ENCODE results near the gene KLHDC7A.
"Not testable (repeated sequence)": the region's sequence is repeated elsewhere in the genome, so short reads cannot be mapped to it uniquely, and the experiment has no call there.

Gene KLHDC7A

GRCh38 chr1:18480315-18481189 is at the start of gene KLHDC7A:
Gene KLHDC7A, plus strand, starts transcription at chr1:18480930. Its CDS starts 52 bp downstream, at chr1:18480982.
- DNase-seq = no peak

DNA sequence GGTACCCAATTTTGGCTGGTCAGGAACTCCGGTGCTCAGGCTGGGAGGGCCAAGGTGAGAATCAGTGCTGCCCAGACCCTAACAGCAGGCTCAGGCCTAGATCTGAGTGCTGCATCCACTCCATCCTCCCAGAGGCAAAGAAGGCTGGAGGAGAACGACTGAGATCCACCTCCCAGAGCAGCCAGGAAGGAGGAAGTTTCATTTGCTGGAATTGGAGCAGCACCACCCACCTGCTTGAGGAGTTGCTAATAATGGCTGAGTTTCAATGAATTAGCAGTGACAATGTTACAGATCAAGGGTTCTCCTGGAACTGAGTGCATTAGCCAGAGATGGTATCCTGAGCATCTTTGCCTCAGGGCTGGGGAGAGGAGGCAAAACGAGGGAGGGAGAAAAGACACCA is 46.7 kb upstream of the KLHDC7A start:
- no peak for DNase-seq

GRCh38 chr1:18440385-18441226 is 40.1 kb upstream of the KLHDC7A start:
- DNase-seq = no peak

DNA sequence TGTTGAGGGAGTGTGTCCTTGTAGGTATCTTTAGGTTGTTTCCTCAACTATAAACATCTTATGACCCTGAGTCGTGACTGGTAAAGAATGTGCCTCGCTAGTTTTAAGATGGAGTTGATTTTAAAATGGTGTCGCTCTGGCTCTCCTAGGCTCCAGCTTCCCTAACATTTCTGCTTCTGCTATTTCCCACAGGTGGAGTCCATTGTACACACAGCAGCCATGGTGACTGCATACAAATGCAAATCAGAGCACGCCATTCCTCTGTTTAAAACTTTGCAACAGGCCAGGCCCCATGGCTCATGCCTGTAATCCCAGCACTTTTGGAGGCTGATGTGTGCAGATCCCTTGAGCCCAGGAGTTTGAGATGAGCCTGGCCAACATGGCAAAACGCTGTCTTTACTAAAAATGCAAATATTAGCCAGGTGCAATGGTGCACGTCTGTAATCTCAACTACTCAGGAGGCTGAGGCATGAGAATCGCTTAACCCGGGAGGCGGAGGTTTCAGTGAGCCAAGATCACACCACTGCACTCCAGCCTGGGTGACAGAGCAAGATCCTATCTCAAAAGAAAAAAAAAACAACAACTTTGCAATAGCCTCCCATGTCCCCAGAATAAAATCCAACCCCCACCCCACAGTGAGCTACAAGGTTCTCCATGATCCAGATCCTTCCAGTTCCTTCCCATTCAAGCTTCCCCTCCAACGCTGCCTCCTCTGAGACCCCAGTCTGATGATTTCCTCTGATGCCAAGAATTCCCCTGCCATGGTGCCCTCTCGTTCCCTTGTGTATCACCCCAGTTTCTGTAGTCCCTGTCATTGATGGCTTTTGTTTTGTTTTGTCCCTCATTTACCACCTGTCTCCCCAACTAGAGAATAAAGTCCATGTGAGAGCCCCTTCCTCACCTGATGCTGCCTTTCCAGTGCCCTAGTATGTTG is 36.9 kb upstream of the KLHDC7A start:
- DNase-seq = no peak

DNA sequence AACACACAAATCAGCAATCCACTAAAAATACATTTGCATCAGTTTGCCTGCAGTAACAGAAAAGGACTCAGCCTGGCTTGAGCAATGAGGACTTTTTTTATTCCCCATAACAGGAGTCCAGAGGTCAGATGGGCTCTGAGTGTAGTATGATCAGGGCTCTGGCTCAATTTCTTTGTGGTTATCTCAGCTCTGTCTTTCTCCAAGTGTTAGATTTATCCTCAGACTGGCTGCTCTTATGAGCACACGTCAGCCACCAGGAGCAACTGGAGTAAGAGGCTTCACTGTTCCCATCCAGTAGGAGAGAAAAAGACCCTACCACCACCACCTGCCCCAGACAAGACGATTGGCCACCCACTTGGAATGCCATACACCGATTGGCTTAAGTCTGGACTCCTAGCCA is 36.2 kb upstream of the KLHDC7A start:
- DNase-seq = no peak

DNA sequence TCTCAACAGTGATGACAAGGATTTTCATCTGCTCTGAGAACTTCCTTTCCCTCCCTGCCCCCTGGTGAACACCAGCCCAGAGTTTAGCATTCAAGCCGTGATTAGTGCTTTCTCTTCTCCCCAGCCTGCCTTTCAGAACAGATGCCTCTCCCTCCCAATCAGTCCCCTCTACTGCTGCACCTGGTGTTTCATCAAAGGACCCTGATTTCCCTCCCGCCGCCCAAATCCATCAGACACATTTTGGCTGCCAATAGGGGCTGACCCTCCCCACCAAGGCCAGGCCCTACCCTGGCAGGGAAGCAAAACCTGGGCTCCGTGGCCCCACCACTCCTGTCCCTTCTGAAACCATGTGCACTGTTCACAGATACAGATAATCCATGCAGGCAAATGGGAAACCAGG is 34.0 kb upstream of the KLHDC7A start:
- no peak for DNase-seq

GRCh38 chr1:18447509-18448220 is 33.1 kb upstream of the KLHDC7A start:
- no peak for DNase-seq

GRCh38 chr1:18448889-18449288 is 31.8 kb upstream of the KLHDC7A start:
- DNase-seq = no peak

DNA sequence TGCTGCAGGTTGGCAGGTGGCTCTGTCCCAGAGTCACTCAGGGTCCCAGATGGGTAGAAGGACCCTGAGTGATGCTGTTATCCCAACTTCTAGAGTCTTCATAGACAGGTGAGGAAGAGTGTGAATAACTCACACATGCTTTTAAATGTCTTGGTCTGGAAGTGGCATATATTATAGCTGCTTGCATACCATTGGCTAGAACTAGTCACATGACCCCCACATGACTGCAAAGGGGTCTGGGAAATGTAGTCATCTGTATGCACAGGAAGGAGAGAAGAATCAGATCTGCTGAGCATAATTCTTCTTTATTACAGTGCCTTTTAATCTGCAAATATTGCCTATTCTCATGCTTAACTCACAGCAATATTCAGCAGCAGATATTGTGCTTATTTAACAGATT is 28.2 kb upstream of the KLHDC7A start:
- no peak for DNase-seq

- no peak for DNase-seq
These were observed 22.3 kb upstream of the KLHDC7A start for GRCh38 chr1:18458133-18459092.

- no peak for DNase-seq
These were observed 19.1 kb upstream of the KLHDC7A start for GRCh38 chr1:18461656-18462055.

DNA sequence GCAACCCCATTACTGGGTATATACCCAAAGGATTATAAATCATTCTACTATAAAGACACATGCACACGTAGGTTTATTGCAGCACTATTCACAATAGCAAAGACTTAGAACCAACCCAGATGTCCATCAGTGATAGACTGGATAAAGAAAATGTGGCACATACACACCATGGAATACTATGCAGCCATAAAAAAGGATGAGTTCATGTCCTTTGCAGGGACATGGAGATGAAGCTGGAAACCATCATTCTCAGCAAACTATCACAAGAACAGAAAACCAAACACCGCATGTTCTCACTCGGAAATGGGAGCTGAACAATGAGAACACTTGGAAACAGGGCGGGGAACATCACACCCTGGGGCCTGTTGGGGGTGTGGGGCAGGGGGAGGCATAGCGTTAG is 18.2 kb upstream of the KLHDC7A start:
- DNase-seq = not testable (repeated sequence)

GRCh38 chr1:18463063-18463462 is 17.7 kb upstream of the KLHDC7A start:
- no peak for DNase-seq

DNA sequence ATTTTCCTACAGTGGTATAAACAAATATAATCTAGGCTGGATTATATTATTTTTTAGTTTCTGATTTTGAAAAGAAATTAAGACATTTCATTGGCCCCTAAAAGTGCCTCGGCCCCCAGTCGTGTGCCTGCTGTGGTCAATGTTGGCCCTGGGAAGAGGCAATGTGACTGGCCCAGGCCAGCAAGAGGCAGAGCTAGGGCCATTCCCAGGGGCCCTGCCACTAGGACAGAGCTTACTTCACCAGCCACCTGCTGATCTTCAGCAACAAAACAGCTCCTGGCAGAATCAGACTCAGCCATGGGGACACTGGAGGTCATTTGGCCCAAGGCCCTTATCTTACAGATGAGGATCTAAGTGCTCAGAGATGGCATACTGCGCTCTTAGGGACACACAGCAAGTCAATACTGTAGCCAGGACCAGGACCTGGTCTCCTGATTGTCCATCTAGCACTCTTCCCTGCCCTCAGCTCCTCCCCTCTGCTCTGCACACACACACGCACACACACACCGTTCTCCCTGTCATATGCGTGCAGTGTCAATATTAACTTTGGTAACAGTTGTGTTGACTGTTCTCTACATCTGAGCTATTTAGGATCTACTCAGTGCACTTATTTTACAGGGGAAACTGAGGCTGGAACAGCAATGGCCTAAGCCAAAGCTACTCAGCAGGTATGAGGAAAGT is 16.6 kb upstream of the KLHDC7A start:
- DNase-seq = no peak

GRCh38 chr1:18464665-18465050 is 16.1 kb upstream of the KLHDC7A start:
- no peak for DNase-seq

DNA sequence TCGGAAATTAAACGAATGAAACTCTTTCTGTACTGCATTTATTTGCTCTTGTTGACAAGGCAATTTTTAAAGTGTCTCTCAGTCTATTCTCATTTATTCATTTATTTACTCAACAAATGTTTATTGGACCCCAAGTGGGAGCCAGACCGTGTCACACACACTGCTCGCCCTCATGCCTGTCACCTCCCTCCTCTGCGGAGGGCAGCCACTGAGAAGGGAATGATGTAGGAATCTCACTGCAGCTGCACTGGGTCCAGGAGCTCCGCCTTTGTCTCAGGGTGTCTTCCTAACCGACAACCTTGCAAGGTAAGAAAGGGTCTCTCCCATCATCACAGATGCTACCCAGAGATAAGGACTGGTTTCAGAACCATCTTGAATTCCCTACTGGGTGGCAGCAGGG is 14.1 kb upstream of the KLHDC7A start:
- no peak for DNase-seq

GRCh38 chr1:18468570-18468969 is 12.2 kb upstream of the KLHDC7A start:
- no peak for DNase-seq

GRCh38 chr1:18469514-18469913 is 11.2 kb upstream of the KLHDC7A start:
- no peak for DNase-seq

DNA sequence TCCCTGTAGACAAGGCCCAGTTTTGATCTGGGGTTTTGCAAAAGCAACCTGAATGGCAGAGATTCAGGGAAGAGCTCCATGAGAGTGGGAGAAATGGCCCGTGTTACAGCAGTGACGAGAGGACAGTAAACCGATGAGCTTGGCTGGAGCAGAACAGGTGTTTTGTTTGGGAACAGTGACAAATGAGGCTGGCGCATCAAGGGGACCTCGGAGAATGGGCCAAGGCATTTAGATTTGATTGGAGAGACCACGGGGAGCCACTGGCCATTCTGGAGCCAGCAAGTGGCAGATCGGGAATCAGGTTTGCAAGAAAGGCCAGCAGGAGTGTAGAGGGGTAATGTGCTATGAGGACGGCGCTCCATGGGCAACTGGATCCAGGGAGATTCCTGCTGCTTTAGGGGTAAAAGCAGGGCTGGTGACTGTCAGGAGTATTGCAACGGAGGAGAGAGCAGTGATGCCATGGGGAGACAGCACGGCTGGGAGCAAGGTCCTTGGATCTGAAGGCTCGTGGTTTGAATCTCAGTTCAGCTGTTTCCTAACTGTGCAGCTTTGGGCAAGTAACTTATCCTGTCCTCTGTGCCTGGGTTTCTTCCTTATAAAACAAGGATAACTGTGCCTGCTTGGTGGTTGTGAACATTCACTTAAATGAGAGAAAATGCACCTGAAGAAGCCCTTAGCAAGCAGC is 9.9 kb upstream of the KLHDC7A start:
- DNase-seq = no peak
